ENCODE data around the gene CPT1C. TPM values are rescaled to one million over a fixed set of nuclear protein-coding genes. Genes with fewer than 3 reads are reported as not detected.
"Not testable (repeated sequence)": the region's sequence is repeated elsewhere in the genome, so short reads cannot be mapped to it uniquely, and the experiment has no call there.

Gene CPT1C
- total RNA-seq, 1 donor from 2014 or later = 12.3 TPM

DNA sequence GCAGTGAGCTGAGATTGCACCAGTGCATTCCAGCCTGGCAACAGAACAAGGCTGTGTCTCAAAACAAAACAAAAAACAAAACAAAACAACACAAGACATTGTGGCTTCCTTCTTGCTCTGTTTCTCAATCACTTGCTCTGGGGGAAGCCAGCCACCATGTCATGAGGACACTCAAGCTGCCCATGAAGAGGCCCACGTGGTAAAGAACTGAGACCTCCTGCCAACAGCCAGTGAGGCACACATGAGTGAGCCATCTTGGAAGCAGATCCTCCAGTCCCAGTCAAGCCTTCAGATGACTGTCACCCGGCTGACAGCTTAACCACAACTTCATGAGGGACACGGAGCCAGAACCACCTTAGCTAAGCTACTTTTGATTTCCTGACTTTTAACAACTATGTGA, 25.2 kb downstream of the CPT1C start:
- intact Hi-C loops (cut with DNase I) = no loop called here
- Histone ChIP-seq H3K4me3 (no peak overlapping the region), H3K27me3 (no peaks in the 10 kb centered on the region), H3K27ac (no peak overlapping the region), H3K9me3 (no peaks in the 10 kb centered on the region), H3K4me1 (no peaks in the 10 kb centered on the region), H3K36me3 (no peaks in the 10 kb centered on the region)
- no peak for DNase-seq (ENCODE audit: low spot score in 2 of 2)
- TF ChIP-seq, protein P1, sequence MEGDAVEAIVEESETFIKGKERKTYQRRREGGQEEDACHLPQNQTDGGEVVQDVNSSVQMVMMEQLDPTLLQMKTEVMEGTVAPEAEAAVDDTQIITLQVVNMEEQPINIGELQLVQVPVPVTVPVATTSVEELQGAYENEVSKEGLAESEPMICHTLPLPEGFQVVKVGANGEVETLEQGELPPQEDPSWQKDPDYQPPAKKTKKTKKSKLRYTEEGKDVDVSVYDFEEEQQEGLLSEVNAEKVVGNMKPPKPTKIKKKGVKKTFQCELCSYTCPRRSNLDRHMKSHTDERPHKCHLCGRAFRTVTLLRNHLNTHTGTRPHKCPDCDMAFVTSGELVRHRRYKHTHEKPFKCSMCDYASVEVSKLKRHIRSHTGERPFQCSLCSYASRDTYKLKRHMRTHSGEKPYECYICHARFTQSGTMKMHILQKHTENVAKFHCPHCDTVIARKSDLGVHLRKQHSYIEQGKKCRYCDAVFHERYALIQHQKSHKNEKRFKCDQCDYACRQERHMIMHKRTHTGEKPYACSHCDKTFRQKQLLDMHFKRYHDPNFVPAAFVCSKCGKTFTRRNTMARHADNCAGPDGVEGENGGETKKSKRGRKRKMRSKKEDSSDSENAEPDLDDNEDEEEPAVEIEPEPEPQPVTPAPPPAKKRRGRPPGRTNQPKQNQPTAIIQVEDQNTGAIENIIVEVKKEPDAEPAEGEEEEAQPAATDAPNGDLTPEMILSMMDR (IDR thresholded peaks at IDR 0.05) = no peak

DNA sequence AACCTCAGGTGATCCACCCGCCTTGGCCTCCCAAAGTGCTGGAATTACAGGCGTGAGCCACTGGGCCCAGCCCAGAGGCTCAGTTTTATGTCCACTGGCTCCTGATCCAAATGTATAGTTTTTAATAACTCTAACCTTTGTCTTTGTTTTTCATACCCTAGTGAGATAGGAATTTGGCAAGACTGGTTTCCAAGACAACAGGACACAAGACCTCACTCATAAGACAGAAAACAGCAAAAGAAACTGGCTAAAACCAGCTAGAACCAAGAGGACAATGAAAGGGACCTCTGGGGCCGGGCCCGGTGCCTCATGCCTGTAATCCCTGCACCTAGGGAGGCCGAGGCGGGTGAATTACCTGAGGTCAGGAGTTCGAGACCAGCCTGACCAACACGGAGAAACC, 27.6 kb downstream of the CPT1C start:
- H3K27ac ChIP-seq = no peak overlapping the region
- intact Hi-C loops (cut with DNase I) = no loop called here

DNA sequence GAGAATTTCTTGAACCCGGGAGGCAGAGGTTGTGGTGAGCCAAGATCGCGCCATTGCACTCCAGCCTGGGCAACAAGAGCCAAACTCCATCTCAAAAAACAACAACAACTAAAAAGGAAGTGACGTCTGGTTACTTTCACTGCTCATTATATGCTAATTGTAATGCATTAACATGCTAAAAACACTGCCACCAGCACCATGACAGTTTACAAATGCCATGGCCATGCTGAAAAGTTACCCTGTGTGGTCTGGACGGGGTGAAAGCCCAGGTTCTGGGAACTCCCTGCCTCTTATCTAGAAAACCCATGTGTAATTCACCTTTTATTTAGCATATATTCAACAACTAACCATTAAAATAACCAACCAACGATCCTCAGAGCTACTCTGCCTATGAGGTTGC, 28.1 kb downstream of the CPT1C start:
- H3K4me3 ChIP-seq = no peak overlapping the region
- no peaks in the 10 kb centered on the region for H3K9me3 ChIP-seq
- no peak overlapping the region for H3K27ac ChIP-seq
- H3K4me1 ChIP-seq = no peaks in the 10 kb centered on the region
- TF ChIP-seq, protein P1 (IDR thresholded peaks at IDR 0.05) = no peak
- DNase-seq (ENCODE audit: low spot score in 2 of 2) = no peak
- intact Hi-C loops (cut with DNase I) = no loop called here
- H3K36me3 ChIP-seq = no peaks in the 10 kb centered on the region
- no peaks in the 10 kb centered on the region for H3K27me3 ChIP-seq

More for the DNA sequence above, 27.6 kb downstream of the CPT1C start:
- H3K9me3 ChIP-seq = no peaks in the 10 kb centered on the region
- no peaks in the 10 kb centered on the region for H3K27me3 ChIP-seq
- H3K36me3 ChIP-seq = no peaks in the 10 kb centered on the region
- H3K4me1 ChIP-seq = no peaks in the 10 kb centered on the region
- TF ChIP-seq, protein P1 (IDR thresholded peaks at IDR 0.05) = no peak
- H3K4me3 ChIP-seq = no peak overlapping the region
- DNase-seq (ENCODE audit: low spot score in 2 of 2) = no peak

DNA sequence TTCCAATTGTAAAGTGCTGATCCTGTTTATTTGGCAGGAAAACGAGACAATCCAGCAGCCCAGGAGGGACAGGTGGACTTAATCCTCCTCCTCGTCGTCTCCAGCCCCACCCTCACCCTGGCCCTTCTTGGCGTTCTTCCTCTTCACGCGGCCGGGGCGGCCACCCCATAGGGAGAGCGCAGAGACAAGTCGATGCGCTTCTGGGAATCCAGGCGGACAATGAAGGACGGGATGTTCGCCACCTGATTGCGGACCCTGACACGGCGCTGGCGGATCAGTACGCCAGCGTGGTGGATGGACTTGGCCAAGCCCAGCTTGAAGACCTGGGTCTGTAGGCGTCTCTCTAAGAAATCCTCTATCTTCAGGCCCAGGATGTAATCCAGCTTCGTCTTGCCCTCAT, 28.5 kb downstream of the CPT1C start:
- H3K27me3 ChIP-seq; H3K36me3 ChIP-seq; intact Hi-C loops (cut with DNase I); H3K4me1 ChIP-seq; DNase-seq (ENCODE audit: low spot score in 2 of 2); H3K4me3 ChIP-seq; H3K9me3 ChIP-seq; H3K27ac ChIP-seq: not testable (repeated sequence)

DNA sequence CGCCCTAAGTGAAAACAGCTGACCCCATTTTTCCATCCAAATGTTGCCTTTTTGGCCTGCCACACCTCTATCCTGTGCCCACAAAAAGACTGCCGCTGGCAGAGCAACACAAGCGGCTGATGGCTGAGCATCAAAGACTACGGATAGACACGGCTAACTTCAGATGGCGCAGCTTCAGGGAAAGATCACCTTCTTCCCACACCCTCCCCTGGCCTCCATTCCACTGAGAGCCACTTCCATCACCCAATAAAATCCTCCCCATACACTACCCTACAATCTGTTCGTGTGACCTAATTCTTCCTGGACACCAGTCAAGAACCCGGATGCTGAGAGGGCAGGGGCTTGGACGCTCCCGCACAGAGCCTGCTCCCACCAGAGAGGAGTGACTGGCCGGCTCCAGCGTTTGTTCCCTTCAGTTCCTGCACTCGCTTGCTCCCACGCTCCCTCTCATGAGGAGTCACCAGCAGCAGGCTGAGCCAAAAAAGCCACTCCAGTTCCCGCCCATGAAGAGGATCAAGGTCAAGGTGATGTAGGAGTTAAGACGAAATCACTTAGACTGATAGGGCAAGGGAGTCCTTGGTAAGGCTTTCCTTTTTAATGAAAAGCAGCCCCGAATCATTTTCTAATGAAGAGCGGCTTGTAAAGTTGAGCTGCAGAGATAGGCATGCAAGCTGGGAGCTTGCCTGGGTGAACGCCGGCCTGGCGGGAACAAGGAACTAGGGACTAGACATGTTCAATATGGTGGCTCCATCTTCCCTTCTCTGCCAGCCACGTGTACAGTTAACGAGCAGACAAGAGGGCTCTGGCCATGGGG, 36.5 kb downstream of the CPT1C start:
- no peak for DNase-seq (ENCODE audit: low spot score in 2 of 2)
- H3K4me3 ChIP-seq = no peak overlapping the region
- intact Hi-C loops (cut with DNase I) = no loop called here

DNA sequence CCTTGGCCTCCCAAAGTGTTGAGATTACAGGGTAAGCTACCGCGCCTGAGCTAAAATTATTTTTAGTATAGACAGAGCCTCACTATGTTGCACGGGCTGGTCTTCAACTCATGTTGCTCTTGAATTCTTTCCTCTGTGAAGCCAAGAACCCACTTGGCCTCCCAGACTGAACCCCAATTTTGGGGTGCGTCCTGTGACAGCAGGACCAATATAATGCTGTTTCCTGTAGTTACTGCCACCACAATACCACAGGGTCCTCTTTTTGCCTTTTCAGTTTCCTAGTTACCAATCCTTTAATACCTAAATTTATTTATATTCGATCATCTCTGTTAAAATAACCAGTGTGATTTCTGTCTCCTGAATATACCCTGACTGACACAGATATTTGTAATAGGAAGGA, 39.2 kb downstream of the CPT1C start:
- TF ChIP-seq, protein P1 (IDR thresholded peaks at IDR 0.05) = no peak
- DNase-seq (ENCODE audit: low spot score in 2 of 2) = no peak
- intact Hi-C loops (cut with DNase I) = no loop called here

More for the DNA sequence above, 36.5 kb downstream of the CPT1C start:
- Histone ChIP-seq H3K36me3 (no peaks in the 10 kb centered on the region), H3K27me3 (no peaks in the 10 kb centered on the region), H3K4me1 (peaks cover 0 to 6% of the 10 kb centered on the region in 2 donors), H3K27ac (no peak overlapping the region), H3K9me3 (no peaks in the 10 kb centered on the region)
- TF ChIP-seq, protein P1 (IDR thresholded peaks at IDR 0.05) = no peak

More for the DNA sequence above, 39.2 kb downstream of the CPT1C start:
- Histone ChIP-seq H3K9me3 (no peaks in the 10 kb centered on the region), H3K27ac (no peak overlapping the region), H3K27me3 (no peaks in the 10 kb centered on the region), H3K4me1 (peaks cover 0 to 6% of the 10 kb centered on the region in 2 donors), H3K4me3 (no peak overlapping the region), H3K36me3 (no peaks in the 10 kb centered on the region)
